ENCODE measurements around the gene NCAPG2.

DNA sequence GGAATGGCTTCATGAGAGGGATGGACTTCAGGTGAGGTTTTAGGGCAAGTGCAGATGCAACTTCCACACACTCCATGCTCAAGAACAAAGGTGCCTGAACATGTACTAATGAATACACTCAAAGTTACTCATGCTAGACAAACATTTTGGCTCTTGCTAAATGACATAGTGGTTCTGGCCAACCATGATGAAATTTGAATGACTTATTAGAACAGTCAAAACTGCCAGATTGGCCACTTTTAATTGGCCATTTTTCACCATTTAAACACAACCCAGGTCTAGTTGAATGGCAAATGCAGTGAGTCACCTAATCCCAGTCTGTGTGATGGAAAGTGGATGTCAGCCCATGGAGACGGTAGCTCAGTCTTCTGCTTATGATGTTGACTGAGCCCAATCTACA is 112.1 kb downstream of the NCAPG2 start:
- TF ChIP-seq POLR2AphosphoS5 (IDR thresholded peaks at IDR 0.05) (no peak), CTCF (IDR thresholded peaks at IDR 0.05) (no peak), POLR2A (IDR thresholded peaks at IDR 0.05) (no peak), EP300 (IDR thresholded peaks at IDR 0.05) (no peak)

Measured in gastroesophageal sphincter (tissue), 3 donors.